NCI-H1105 (cell line): ENCODE results near the gene PACS1.
"Not testable (repeated sequence)": the region's sequence is repeated elsewhere in the genome, so short reads cannot be mapped to it uniquely, and the experiment has no call there.

Experiments
- DNase-seq: peaks from one replicate; lab custom pipeline; 2025; lab: John Stamatoyannopoulos, UW

Gene PACS1

GRCh38 chr11:66277064-66277463 lies 207.0 kb downstream of the PACS1 start:
- not testable (repeated sequence) for DNase-seq

GRCh38 chr11:66277471-66278362 lies 207.6 kb downstream of the PACS1 start, which contains the start of gene CNIH2:
Gene CNIH2, plus strand, starts transcription at chr11:66278175. Its CDS starts 282 bp downstream, at chr11:66278457.
- peak; percentile 28 for DNase-seq

- DNase-seq, result no peak
Measured at GRCh38 chr11:66278363-66279091, 208.5 kb downstream of the PACS1 start.

GRCh38 chr11:66279092-66279734 lies 209.1 kb downstream of the PACS1 start:
- no peak for DNase-seq

GRCh38 chr11:66280428-66280827 lies 210.4 kb downstream of the PACS1 start:
- DNase-seq, result no peak

- DNase-seq, result no peak
Measured at GRCh38 chr11:66281001-66281400, 210.9 kb downstream of the PACS1 start.

GRCh38 chr11:66281776-66282467 lies 211.8 kb downstream of the PACS1 start:
- no peak for DNase-seq

DNA sequence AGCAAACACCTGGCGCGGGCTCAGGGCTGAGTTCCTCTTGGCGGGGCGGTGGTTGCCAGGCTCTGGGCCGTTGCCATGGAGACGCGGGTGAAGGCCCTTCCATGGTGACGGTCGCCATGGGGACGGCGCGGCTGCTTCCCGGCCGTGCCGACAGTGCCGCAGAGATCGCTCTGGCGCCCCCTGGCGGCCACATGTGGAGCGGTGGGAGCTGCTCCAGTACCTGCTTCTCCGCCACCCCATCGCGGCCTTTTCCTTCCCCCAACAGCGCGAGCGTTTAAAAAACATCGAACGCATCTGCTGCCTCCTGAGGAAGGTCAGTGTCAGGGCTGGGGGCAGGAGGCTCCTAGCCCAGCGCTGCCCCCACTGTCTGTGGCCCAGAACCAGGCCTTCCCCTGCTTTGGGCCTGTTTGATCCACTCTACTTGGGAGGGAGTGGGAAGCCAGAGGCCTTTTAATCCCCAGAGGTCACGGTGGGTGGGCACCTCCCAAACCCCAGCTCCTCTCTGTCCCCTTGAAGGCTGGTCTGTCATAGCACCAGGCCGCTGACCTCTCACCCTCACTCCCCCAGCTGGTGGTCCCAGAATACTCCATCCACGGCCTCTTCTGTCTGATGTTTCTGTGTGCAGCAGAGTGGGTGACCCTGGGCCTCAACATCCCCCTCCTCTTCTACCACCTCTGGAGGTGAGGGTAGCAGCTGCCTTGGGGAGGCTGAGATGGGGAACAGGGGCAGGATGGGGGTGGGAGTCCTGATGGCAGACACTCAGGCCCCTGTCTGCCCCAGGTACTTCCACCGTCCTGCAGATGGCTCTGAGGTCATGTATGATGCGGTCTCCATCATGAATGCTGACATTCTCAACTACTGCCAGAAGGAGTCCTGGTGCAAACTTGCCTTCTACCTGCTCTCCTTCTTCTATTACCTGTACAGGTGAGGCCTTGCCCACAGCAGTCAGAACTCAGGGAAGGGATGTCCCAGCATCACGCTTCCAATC lies 212.7 kb downstream of the PACS1 start:
- peak; percentile 99 for DNase-seq

- no peak for DNase-seq
Measured at GRCh38 chr11:66283461-66284105, 213.5 kb downstream of the PACS1 start.

DNA sequence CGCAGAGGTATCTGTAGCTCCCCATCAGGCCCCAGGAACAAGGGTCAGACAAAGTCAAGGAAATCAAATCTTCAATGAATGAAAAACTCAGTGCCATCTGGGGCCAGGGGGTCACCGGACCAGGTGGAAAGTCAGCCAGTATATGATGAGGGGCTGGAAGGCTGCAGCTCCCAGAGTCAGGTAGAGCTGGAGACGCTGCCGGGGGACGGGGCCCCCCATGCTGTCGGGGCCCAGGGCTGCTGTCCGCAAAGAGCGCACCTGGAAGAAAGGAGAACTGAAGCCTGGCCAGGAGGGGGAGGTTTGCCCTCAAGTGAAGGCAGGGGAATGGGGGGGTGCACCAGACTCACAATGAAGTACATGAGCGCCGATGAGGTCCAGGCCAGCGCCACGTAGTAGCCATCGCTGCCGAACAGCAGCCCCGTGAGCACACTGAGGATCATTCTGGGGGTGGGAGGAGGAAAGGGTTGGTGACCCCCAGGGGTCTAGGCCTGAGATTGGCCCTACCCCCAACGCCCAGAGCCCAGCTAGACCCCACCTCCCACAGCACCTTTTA lies 214.5 kb downstream of the PACS1 start:
- no peak for DNase-seq

GRCh38 chr11:66285250-66285947 lies 215.3 kb downstream of the PACS1 start:
- DNase-seq, result no peak

DNA sequence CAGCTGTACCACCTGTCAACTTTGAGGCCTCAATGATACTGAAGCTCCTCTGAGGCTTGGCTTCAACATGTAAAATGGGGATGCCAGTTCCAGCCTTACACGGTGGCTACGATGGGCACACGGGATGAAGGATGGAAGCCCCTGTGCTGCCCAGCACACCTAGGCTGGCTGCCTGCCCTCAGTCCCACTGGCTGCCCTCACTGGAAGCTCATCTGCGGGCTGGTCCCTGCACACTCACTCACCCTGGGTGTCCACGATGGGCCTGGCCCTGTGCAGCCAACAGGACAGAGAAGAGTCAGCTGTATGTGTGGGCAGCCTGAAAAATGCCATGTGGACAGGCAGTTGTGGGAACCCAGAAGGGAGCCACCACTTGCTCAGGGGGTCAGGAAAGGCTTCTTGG lies 216.6 kb downstream of the PACS1 start:
- DNase-seq, result no peak

GRCh38 chr11:66287211-66287888 lies 217.3 kb downstream of the PACS1 start:
- DNase-seq, result no peak

DNA sequence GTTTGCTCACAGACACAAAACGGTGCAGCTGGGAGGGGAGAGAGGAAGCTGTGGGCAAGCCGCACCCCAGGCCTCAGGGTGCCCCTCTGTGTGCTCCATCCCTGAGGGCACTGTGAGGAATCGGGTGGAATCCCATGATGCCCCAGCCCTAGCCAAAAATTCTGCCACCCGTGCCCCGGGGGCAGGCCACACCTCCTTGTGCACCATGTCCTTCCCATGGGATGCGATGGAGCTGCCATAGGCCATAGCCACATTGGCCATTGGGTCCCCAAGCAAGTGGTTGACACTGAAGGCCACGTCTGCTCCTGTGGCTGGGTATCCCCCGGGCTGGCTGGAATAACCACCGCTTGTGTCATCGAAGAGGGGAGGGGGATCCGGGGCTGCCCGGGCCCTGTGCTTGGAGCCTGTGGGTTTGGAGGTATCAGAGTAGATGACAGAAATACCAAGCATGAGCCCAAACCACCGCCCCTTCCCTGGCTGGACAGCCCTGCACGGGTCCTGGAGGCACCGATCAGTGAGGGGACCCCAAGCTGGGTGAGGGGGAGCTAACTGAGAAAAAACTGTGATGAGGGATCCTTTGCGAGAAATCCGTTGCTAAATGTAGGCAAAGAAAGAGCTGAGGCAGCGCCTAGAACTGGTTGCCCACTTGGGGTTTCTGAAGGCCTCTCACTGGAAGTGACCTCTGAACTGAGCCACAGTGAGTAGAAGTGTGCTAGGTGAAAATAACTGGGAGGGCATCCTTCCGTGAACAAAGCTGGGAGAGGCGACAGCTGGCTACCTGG lies 218.0 kb downstream of the PACS1 start:
- DNase-seq, result no peak

- peak; percentile 99 for DNase-seq
Measured at GRCh38 chr11:66288671-66289547, 218.8 kb downstream of the PACS1 start, which contains the start of gene YIF1A. Gene YIF1A, minus strand, starts transcription at chr11:66289143. Its CDS starts 158 bp downstream, at chr11:66288985.

DNA sequence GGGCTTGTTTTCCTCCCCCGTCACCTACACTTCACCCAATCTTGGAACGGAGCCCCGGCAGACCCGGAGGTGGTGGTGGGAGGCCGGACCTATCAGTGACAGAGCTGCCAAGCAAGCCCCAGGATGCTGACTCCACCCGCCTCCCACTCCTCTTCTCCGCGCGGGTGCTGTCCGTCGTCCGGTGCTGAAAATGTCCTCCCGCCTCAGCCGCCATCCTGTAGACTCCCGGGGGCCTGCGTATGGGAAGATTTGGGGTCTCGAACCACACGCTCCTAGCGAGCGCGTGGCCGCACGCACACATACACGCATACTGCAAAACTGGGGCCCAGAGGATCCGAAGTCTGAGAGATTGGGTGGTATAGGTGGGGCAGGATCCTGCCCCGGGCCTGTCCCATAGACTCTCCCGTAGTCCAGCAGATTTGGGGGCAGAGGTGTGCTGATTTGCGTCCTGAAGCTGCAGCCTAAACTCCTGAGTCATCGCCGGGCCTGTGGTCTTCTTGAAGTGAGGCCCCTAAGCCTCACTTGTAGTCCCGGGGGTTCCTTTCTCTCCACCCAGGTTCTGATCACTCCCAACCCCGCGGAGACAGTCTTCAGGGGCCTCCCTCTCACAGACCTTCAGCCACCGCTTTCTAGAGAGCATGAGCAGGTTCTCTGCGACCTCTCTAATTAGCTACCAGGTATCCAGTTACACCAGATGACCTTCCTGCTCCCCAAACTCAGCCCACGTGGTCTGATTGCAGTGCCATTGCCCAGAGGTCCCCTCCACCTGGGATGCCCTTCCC lies 219.7 kb downstream of the PACS1 start:
- peak; percentile 67 for DNase-seq
